Iris pigment epithelial cell (primary cell): ENCODE measurements around the gene NXPH3.

Experiments
- DNase-seq: peaks from one replicate; pipeline ENCODE4 v3.0.0-alpha.2; 2011; ENCODE audit warnings: low read depth

The NXPH3 gene

DNA sequence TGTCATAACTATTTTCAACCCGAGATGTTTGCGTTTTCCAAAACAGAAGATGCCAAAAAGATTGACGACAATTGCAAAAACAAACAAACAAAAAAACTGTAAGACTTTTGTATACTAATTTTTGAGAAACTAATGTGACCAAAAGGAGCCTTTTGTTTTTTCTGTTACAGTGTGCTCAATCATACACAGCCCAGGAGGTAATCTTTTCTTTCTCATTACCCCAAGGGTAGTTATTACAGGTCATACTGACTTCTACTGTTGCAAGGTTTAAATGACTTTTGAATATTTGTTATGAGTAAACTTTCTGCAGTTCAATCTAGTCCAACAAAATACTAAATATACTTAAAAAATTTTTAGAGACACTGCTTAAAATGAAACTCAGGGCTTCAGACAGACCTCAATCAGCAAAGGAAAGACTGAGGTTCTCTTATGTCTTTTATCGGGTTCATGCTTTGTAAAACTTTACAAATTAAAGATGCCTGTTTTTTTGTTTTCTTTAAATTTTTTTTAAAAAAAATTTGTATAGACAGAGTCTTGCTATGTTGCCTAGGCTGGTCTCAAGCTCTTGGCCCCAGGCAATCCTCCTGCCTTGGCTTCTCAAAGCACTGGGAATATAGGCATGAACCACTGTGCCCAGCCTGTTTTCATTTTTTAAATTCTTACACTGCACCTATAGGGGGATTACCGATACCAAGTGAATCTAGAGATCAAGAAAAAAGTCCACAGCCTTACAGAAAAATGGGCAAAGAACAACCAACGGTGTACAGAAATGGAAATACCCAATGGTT lies 54.6 kb downstream of the NXPH3 start:
- no peak for DNase-seq

- no peak for DNase-seq
Observed at GRCh38 chr17:49631496-49631895, 55.8 kb downstream of the NXPH3 start.
